Glutamatergic neuron (in vitro differentiated cells): ENCODE data around the gene TMSB4X. TPM values are rescaled to one million over a fixed set of nuclear protein-coding genes. Genes with fewer than 3 reads are reported as not detected.

Experiments used
- DNase-seq: peaks from one replicate; pipeline ENCODE4 v3.0.0; 2022
- H3K27ac Mint-ChIP-seq: one replicate; pipeline ENCODE4 v1.8.0; 2020; ENCODE audit warnings: mild to moderate bottlenecking, mixed read lengths, inconsistent platforms; ENCODE audit not compliant: unreplicated experiment
- H3K27me3 Mint-ChIP-seq: one replicate; pipeline ENCODE4 v1.8.0; 2020; ENCODE audit warnings: mild to moderate bottlenecking, moderate library complexity, mixed read lengths, inconsistent platforms; ENCODE audit not compliant: unreplicated experiment
- H3K36me3 Mint-ChIP-seq: one replicate; pipeline ENCODE4 v1.8.0; 2020; ENCODE audit warnings: mild to moderate bottlenecking, mixed read lengths, inconsistent platforms; ENCODE audit not compliant: unreplicated experiment
- H3K4me1 Mint-ChIP-seq: one replicate; pipeline ENCODE4 v1.8.0; 2020; ENCODE audit warnings: mild to moderate bottlenecking, low read depth, mixed read lengths, inconsistent platforms; ENCODE audit not compliant: unreplicated experiment
- H3K4me3 Mint-ChIP-seq: one replicate; pipeline ENCODE4 v1.8.0; 2020; ENCODE audit warnings: mild to moderate bottlenecking, mixed read lengths, inconsistent platforms; ENCODE audit not compliant: unreplicated experiment
- H3K9me3 Mint-ChIP-seq: one replicate; pipeline ENCODE4 v1.8.0; 2020; ENCODE audit warnings: mild to moderate bottlenecking, moderate library complexity, mixed read lengths, inconsistent platforms; ENCODE audit not compliant: unreplicated experiment
- CTCF ChIP-seq: fragments of 200-600 bp; sonication (generic); IDR thresholded peaks from one replicate; pipeline ENCODE4 v1.5.0; 2021; ENCODE audit not compliant: partially characterized antibody, unreplicated experiment
- total RNA-seq: library from RNA; stranded (reverse); fragmentation: NEBNext Ultra II Directional; extraction: Animal tissue kit (Norgen Biotek cat#: 25700); gene quantifications from one replicate; pipeline ENCODE4 v1.2.1, GENCODE V29; 2021; ENCODE audit not compliant: unreplicated experiment

Gene TMSB4X
- total RNA-seq, 1 donor from 2014 or later: 4,532 TPM

GRCh38 chrX:12996934-12997435 lies 22.1 kb downstream of the TMSB4X start:
- H3K36me3 Mint-ChIP-seq: no peaks in the 10 kb centered on the region
- TF ChIP-seq CTCF: no peak
- H3K27ac Mint-ChIP-seq: no peak overlapping the region
- no peaks in the 10 kb centered on the region for H3K9me3 Mint-ChIP-seq
- H3K4me1 Mint-ChIP-seq: peaks cover 6% of the 10 kb centered on the region
- no peak for DNase-seq
- H3K27me3 Mint-ChIP-seq: peaks cover 1% of the 10 kb centered on the region
- no peak overlapping the region for H3K4me3 Mint-ChIP-seq

- no peak for TF ChIP-seq CTCF
- no peaks in the 10 kb centered on the region for H3K36me3 Mint-ChIP-seq
- H3K27ac Mint-ChIP-seq: no peak overlapping the region
- DNase-seq: no peak
- H3K4me3 Mint-ChIP-seq: no peak overlapping the region
- peaks cover 1% of the 10 kb centered on the region for H3K27me3 Mint-ChIP-seq
- peaks cover 6% of the 10 kb centered on the region for H3K4me1 Mint-ChIP-seq
- no peaks in the 10 kb centered on the region for H3K9me3 Mint-ChIP-seq
These were observed 23.2 kb downstream of the TMSB4X start for GRCh38 chrX:12997906-12998687.

GRCh38 chrX:12999422-12999821 lies 24.5 kb downstream of the TMSB4X start:
- DNase-seq: no peak
- Mint-ChIP-seq H3K27ac (no peak overlapping the region), H3K4me1 (peaks cover 6% of the 10 kb centered on the region), H3K36me3 (no peaks in the 10 kb centered on the region), H3K27me3 (peaks cover 1% of the 10 kb centered on the region), H3K4me3 (no peak overlapping the region), H3K9me3 (no peaks in the 10 kb centered on the region)
- no peak for TF ChIP-seq CTCF

- TF ChIP-seq CTCF: no peak
- H3K36me3 Mint-ChIP-seq: no peaks in the 10 kb centered on the region
- DNase-seq: no peak
- peaks cover 1% of the 10 kb centered on the region for H3K27me3 Mint-ChIP-seq
- H3K4me3 Mint-ChIP-seq: no peak overlapping the region
- no peaks in the 10 kb centered on the region for H3K9me3 Mint-ChIP-seq
- H3K4me1 Mint-ChIP-seq: peaks cover 6% of the 10 kb centered on the region
- H3K27ac Mint-ChIP-seq: no peak overlapping the region
These were observed 25.4 kb downstream of the TMSB4X start for GRCh38 chrX:13000301-13000811.

- Mint-ChIP-seq H3K27me3 (peaks cover 4% of the 10 kb centered on the region), H3K27ac (no peak overlapping the region), H3K9me3 (no peaks in the 10 kb centered on the region), H3K4me3 (no peak overlapping the region), H3K4me1 (peaks cover 6% of the 10 kb centered on the region), H3K36me3 (no peaks in the 10 kb centered on the region)
- no peak for TF ChIP-seq CTCF
- no peak for DNase-seq
These were observed 26.2 kb downstream of the TMSB4X start for GRCh38 chrX:13001097-13001496.
